Measurements from ENCODE around the gene HRH3.

HRH3 gene

GRCh38 chr20:62243906-62244515 lies 23.9 kb upstream of the HRH3 start:
- DNase-seq, result no peak

GRCh38 chr20:62243106-62243505 lies 23.0 kb upstream of the HRH3 start:
- DNase-seq, result no peak

GRCh38 chr20:62242176-62242575 lies 22.1 kb upstream of the HRH3 start:
- DNase-seq, result no peak

- DNase-seq, result no peak
Observed at GRCh38 chr20:62241506-62241905, 21.4 kb upstream of the HRH3 start.

GRCh38 chr20:62240020-62240685 lies 20.1 kb upstream of the HRH3 start:
- no peak for DNase-seq

GRCh38 chr20:62239278-62239879 lies 19.3 kb upstream of the HRH3 start:
- no peak for DNase-seq

- DNase-seq, result no peak
Observed at GRCh38 chr20:62238569-62239277, 18.6 kb upstream of the HRH3 start.

GRCh38 chr20:62237801-62238568 lies 17.9 kb upstream of the HRH3 start, which contains the start of gene OSBPL2:
OSBPL2 (plus strand) TSS chr20:62238521; CDS start chr20:62256185, 17,664 bp downstream.
- peak; percentile 100 for DNase-seq

- no peak for DNase-seq
Observed at GRCh38 chr20:62237514-62237800, 17.4 kb upstream of the HRH3 start.

GRCh38 chr20:62236766-62237513 lies 16.9 kb upstream of the HRH3 start:
- DNase-seq, result no peak

GRCh38 chr20:62236200-62236599 lies 16.1 kb upstream of the HRH3 start:
- DNase-seq, result no peak

GRCh38 chr20:62235777-62236157 lies 15.7 kb upstream of the HRH3 start:
- no peak for DNase-seq

- no peak for DNase-seq
Observed at GRCh38 chr20:62235001-62235776, 15.1 kb upstream of the HRH3 start.

GRCh38 chr20:62234339-62234738 lies 14.3 kb upstream of the HRH3 start:
- no peak for DNase-seq

- DNase-seq, result no peak
Observed at GRCh38 chr20:62233684-62234083, 13.6 kb upstream of the HRH3 start.

- no peak for DNase-seq
Observed at GRCh38 chr20:62232770-62233645, 12.9 kb upstream of the HRH3 start.

GRCh38 chr20:62232194-62232593 lies 12.1 kb upstream of the HRH3 start:
- DNase-seq, result no peak

- no peak for DNase-seq
Observed at GRCh38 chr20:62231292-62231691, 11.2 kb upstream of the HRH3 start.

- no peak for DNase-seq
Observed at GRCh38 chr20:62230696-62231095, 10.6 kb upstream of the HRH3 start.

GRCh38 chr20:62230276-62230675 lies 10.2 kb upstream of the HRH3 start:
- DNase-seq, result no peak

GRCh38 chr20:62229667-62230066 lies 9.6 kb upstream of the HRH3 start:
- no peak for DNase-seq

All from CD4-positive, alpha-beta T cell treated with Interleukin-12 subunit alpha and Interleukin-12 subunit beta, for 1 hour (primary cell).